GM23338 (cell line): ENCODE data around the gene ZCCHC24. TPM values are rescaled to one million over a fixed set of nuclear protein-coding genes. Genes with fewer than 3 reads are reported as not detected.

Experiments used
- ATAC-seq: fragments of 200-7000 bp; cut with Tn5 transposase; 3 replicates; pipeline ENCODE4 v1.9.1; 2020
- DNase-seq: peaks from one replicate; pipeline ENCODE4 v3.0.0-alpha.2; 2015; ENCODE audit warnings: low spot score
- H2AFZ ChIP-seq: fragments of 200-600 bp; sonication (generic); 2 replicates; pipeline ENCODE4 v1.8.0; 2016; ENCODE audit warnings: antibody characterized with exemption, mild to moderate bottlenecking, moderate library complexity
- H3F3A ChIP-seq: fragments of 200-600 bp; sonication (generic); replicated peaks from 2 replicates; pipeline ENCODE4 v1.8.0; 2017; ENCODE audit warnings: antibody characterized with exemption, mixed run types, low read depth
- H3K27ac ChIP-seq: fragments of 200-600 bp; sonication (generic); 2 replicates; pipeline ENCODE4 v1.6.1; 2016; ENCODE audit warnings: low read depth
- H3K27me3 ChIP-seq: fragments of 200-600 bp; sonication (generic); 2 replicates; pipeline ENCODE4 v1.8.0; 2016; ENCODE audit warnings: mild to moderate bottlenecking, mixed run types, moderate library complexity; ENCODE audit not compliant: insufficient read depth
- H3K36me3 ChIP-seq: fragments of 200-600 bp; sonication (generic); 2 replicates; pipeline ENCODE4 v1.8.0; 2016; ENCODE audit warnings: mild to moderate bottlenecking; ENCODE audit not compliant: insufficient read depth
- H3K4me1 ChIP-seq: fragments of 200-600 bp; sonication (generic); 2 replicates; pipeline ENCODE4 v1.8.0; 2016; ENCODE audit warnings: mild to moderate bottlenecking, moderate library complexity; ENCODE audit not compliant: insufficient read depth
- H3K4me2 ChIP-seq: fragments of 200-600 bp; sonication (generic); 2 replicates; pipeline ENCODE4 v1.7.1; 2017; ENCODE audit warnings: mixed run types
- H3K4me3 ChIP-seq: fragments of 200-600 bp; sonication (generic); 2 replicates; pipeline ENCODE4 v1.6.1; 2016; ENCODE audit warnings: mixed run types
- H3K79me2 ChIP-seq: fragments of 200-600 bp; sonication (generic); replicated peaks from 2 replicates; pipeline ENCODE4 v1.8.0; 2017; ENCODE audit warnings: mild to moderate bottlenecking; ENCODE audit not compliant: insufficient read depth
- H3K9me2 ChIP-seq: fragments of 200-600 bp; sonication (generic); 2 replicates; pipeline ENCODE4 v1.8.0; 2017; ENCODE audit not compliant: insufficient read depth
- H4K20me1 ChIP-seq: fragments of 200-600 bp; sonication (generic); replicated peaks from 2 replicates; pipeline ENCODE4 v1.8.0; 2017; ENCODE audit warnings: mild to moderate bottlenecking; ENCODE audit not compliant: insufficient read depth
- H3K27ac Mint-ChIP-seq: 2 replicates; pipeline ENCODE4 v1.8.0; 2020; ENCODE audit warnings: inconsistent platforms, mild to moderate bottlenecking, moderate library complexity, mixed read lengths
- H3K27me3 Mint-ChIP-seq: 3 replicates; pipeline ENCODE4 v1.8.0; 2022; ENCODE audit warnings: low read depth, mild to moderate bottlenecking, moderate library complexity, mixed read lengths, inconsistent platforms; ENCODE audit not compliant: insufficient read depth, poor library complexity
- H3K36me3 Mint-ChIP-seq: 3 replicates; pipeline ENCODE4 v1.8.0; 2021; ENCODE audit warnings: low read depth, mild to moderate bottlenecking, inconsistent platforms, moderate library complexity, mixed read lengths
- H3K4me1 Mint-ChIP-seq: 3 replicates; pipeline ENCODE4 v1.8.0; 2020; ENCODE audit warnings: mild to moderate bottlenecking, inconsistent platforms, mixed read lengths
- H3K4me3 Mint-ChIP-seq: 3 replicates; pipeline ENCODE4 v1.8.0; 2021; ENCODE audit warnings: moderate library complexity, mild to moderate bottlenecking, inconsistent platforms, mixed read lengths
- H3K9me3 Mint-ChIP-seq: 3 replicates; pipeline ENCODE4 v1.8.0; 2020; ENCODE audit warnings: moderate library complexity, mild to moderate bottlenecking, inconsistent platforms, mixed read lengths
- CREB1 ChIP-seq: fragments of 250-450 bp; sonication (Bioruptor Pico); IDR thresholded peaks from 2 replicates; pipeline ENCODE4 v1.5.0; 2020; ENCODE audit warnings: low read depth, mild to moderate bottlenecking, moderate library complexity
- EZH2 ChIP-seq: fragments of 200-600 bp; sonication (generic); IDR thresholded peaks from one replicate; pipeline ENCODE4 v1.8.0; 2017; ENCODE audit warnings: antibody characterized with exemption, mild to moderate bottlenecking, low read depth; ENCODE audit not compliant: unreplicated experiment
- JUNB ChIP-seq: IDR thresholded peaks from one replicate; pipeline ENCODE4 v1.6.1; 2016; ENCODE audit warnings: antibody characterized with exemption; ENCODE audit not compliant: unreplicated experiment
- NANOG ChIP-seq: IDR thresholded peaks from 2 replicates; pipeline ENCODE4 v1.6.1; 2016; ENCODE audit warnings: antibody characterized with exemption, borderline replicate concordance
- STAT1 ChIP-seq: IDR thresholded peaks from one replicate; pipeline ENCODE4 v1.6.1; 2016; ENCODE audit warnings: antibody characterized with exemption; ENCODE audit not compliant: unreplicated experiment
- ZNF331 ChIP-seq: fragments of 250-450 bp; sonication (Bioruptor Pico); IDR thresholded peaks from 2 replicates; pipeline ENCODE4 v1.5.0; 2020; ENCODE audit warnings: low read depth, mild to moderate bottlenecking, moderate library complexity
- ZNF462 ChIP-seq: fragments of 250-450 bp; sonication (Bioruptor Pico); IDR thresholded peaks from 2 replicates; pipeline ENCODE4 v1.5.0; 2020; ENCODE audit warnings: mild to moderate bottlenecking, moderate library complexity
- polyA plus RNA-seq: library from polyadenylated mRNA; unstranded; fragments of >200 nt; fragmentation: Nextera tagmentation; extraction: Ambion mirVana; gene quantifications from 2 replicates; pipeline ENCODE4 v1.2.1, GENCODE V29; 2016
- total RNA-seq: library from RNA; depleted of rRNA; stranded (reverse); fragments of >200 nt; shearing (Covaris generic); gene quantifications from 2 replicates; pipeline ENCODE4 v1.2.3, GENCODE V29; 2014
- TF ChIP-seq, protein P1 (sequence below), 2 experiments: fragments of 200-600 bp in 1 of 2; sonication (generic) in 1 of 2; conservative IDR thresholded peaks; 2 replicates each; pipeline versions ENCODE4 v1.5.1 to v1.6.1; 2016 to 2017; ENCODE audit warnings: antibody characterized with exemption in 2 of 2, low read depth in 2 of 2, mild to moderate bottlenecking in 2 of 2, moderate library complexity in 1 of 2
- TF ChIP-seq, protein P2 (sequence below): IDR thresholded peaks from one replicate; pipeline ENCODE4 v1.6.1; 2018; ENCODE audit warnings: antibody characterized with exemption; ENCODE audit not compliant: unreplicated experiment

The ZCCHC24 gene
- total and polyA plus RNA-seq, 2 experiments from 2014 or later, result 2.0 to 10.1 TPM

DNA sequence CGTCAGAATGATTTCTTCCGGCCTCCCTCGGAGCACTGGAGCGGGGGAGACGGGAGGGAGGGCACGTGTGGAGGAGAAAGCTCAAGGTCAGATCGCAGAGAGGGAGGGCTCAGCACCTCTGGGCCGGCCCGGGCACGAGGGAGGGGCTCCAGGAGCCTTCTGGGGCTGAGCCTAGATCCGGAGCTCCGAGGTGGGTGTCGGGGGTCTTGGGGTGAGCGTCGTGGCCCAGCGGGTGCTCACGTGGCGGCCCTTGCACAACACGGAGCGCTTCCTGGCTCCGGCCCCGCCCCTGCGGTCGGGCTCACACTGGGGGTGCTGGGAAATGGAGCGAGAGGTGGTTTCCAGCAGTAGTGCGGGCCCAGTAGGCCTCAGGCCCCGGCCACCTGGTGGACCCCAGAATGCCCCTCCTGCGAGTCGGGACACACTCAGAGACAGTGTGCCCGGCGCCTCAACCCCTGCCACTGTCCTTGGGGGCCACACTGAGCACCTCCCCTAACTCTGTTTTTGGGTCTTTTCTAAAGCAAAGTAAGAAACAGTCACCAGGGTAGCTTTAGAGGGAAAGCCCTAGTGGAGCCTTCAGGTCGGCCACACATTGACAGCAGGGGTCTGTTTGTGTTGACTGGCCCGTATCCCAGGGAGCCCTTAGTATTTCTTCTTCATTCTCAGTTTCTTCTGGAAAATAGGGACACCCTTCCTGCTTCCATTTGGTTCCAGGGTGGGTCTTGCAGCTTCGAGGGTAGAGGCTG lies 97.4 kb downstream of the ZCCHC24 start:
- DNase-seq (peak; percentile 54), ATAC-seq (peak; percentile 48)
- H3F3A ChIP-seq, result peaks cover 7% of the 10 kb centered on the region
- peaks cover 11% of the 10 kb centered on the region; the same call in 1 of the 3 replicates for H3K4me1 Mint-ChIP-seq
- H3K4me3 ChIP-seq, result peak overlapping the region; percentile 75
- H3K79me2 ChIP-seq, result peaks cover 11% of the 10 kb centered on the region
- H3K36me3 ChIP-seq, result no peaks in the 10 kb centered on the region; the same call in 1 of the 2 replicates
- H3K27ac ChIP-seq, result no peak overlapping the region
- H3K4me2 ChIP-seq, result peak overlapping the region; percentile 86
- no peak overlapping the region; the same call in 1 of the 2 replicates for H3K27ac Mint-ChIP-seq
- no peaks in the 10 kb centered on the region for H3K9me3 Mint-ChIP-seq
- peak overlapping the region; percentile 93 for H2AFZ ChIP-seq
- peaks cover 7% of the 10 kb centered on the region for H3K4me1 ChIP-seq
- H3K36me3 Mint-ChIP-seq, result peaks cover 39% of the 10 kb centered on the region
- peaks cover 16% of the 10 kb centered on the region; the same call in 1 of the 2 replicates for H4K20me1 ChIP-seq
- peaks cover 2% of the 10 kb centered on the region for H3K27me3 Mint-ChIP-seq
- no peak for TF ChIP-seq ZNF462
- no peak for TF ChIP-seq STAT1
- TF ChIP-seq NANOG, result no peak
- no peak for TF ChIP-seq ZNF331 (CRISPR knock-in tag)
- TF ChIP-seq EZH2, result no peak
- TF ChIP-seq CREB1 (CRISPR knock-in tag), result no peak
- TF ChIP-seq, protein P1, sequence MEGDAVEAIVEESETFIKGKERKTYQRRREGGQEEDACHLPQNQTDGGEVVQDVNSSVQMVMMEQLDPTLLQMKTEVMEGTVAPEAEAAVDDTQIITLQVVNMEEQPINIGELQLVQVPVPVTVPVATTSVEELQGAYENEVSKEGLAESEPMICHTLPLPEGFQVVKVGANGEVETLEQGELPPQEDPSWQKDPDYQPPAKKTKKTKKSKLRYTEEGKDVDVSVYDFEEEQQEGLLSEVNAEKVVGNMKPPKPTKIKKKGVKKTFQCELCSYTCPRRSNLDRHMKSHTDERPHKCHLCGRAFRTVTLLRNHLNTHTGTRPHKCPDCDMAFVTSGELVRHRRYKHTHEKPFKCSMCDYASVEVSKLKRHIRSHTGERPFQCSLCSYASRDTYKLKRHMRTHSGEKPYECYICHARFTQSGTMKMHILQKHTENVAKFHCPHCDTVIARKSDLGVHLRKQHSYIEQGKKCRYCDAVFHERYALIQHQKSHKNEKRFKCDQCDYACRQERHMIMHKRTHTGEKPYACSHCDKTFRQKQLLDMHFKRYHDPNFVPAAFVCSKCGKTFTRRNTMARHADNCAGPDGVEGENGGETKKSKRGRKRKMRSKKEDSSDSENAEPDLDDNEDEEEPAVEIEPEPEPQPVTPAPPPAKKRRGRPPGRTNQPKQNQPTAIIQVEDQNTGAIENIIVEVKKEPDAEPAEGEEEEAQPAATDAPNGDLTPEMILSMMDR (conservative IDR thresholded peaks at IDR 0.05; ENCODE audit: low read depth in 2 of 2), result no peak
- TF ChIP-seq JUNB, result no peak
- TF ChIP-seq, protein P2, sequence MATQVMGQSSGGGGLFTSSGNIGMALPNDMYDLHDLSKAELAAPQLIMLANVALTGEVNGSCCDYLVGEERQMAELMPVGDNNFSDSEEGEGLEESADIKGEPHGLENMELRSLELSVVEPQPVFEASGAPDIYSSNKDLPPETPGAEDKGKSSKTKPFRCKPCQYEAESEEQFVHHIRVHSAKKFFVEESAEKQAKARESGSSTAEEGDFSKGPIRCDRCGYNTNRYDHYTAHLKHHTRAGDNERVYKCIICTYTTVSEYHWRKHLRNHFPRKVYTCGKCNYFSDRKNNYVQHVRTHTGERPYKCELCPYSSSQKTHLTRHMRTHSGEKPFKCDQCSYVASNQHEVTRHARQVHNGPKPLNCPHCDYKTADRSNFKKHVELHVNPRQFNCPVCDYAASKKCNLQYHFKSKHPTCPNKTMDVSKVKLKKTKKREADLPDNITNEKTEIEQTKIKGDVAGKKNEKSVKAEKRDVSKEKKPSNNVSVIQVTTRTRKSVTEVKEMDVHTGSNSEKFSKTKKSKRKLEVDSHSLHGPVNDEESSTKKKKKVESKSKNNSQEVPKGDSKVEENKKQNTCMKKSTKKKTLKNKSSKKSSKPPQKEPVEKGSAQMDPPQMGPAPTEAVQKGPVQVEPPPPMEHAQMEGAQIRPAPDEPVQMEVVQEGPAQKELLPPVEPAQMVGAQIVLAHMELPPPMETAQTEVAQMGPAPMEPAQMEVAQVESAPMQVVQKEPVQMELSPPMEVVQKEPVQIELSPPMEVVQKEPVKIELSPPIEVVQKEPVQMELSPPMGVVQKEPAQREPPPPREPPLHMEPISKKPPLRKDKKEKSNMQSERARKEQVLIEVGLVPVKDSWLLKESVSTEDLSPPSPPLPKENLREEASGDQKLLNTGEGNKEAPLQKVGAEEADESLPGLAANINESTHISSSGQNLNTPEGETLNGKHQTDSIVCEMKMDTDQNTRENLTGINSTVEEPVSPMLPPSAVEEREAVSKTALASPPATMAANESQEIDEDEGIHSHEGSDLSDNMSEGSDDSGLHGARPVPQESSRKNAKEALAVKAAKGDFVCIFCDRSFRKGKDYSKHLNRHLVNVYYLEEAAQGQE, result no peak
- H3K9me2 ChIP-seq, result no peaks in the 10 kb centered on the region
- no peaks in the 10 kb centered on the region for H3K27me3 ChIP-seq
- peak overlapping the region; percentile 81 for H3K4me3 Mint-ChIP-seq
